ENCODE data around the gene PIAS4. TPM values are rescaled to one million over a fixed set of nuclear protein-coding genes. Genes with fewer than 3 reads are reported as not detected.

PIAS4 gene
- total RNA-seq, 1 experiment from 2014 or later, result 45.9 TPM

GRCh38 chr19:4007021-4007835 lies at the start of gene PIAS4 (continued):
- no peak for TF ChIP-seq PREB (CRISPR knock-in tag; IDR thresholded peaks at IDR 0.05; ENCODE audit: borderline replicate concordance)
- peak; percentile 65; the same call in 1 of the 2 replicates for TF ChIP-seq HMGXB4 (CRISPR knock-in tag; IDR thresholded peaks at IDR 0.05)
- TF ChIP-seq FOXP4 (CRISPR knock-in tag; IDR thresholded peaks at IDR 0.05), result peak; percentile 10; the same call in 1 of the 2 replicates
- TF ChIP-seq NFATC4 (CRISPR knock-in tag; IDR thresholded peaks at IDR 0.05), result no peak
- no peak for TF ChIP-seq PRDM15 (CRISPR knock-in tag; IDR thresholded peaks at IDR 0.05)
- peak; percentile 57 for TF ChIP-seq TEAD1 (CRISPR knock-in tag; IDR thresholded peaks at IDR 0.05)
- peak; percentile 50; the same call in 1 of the 2 replicates for TF ChIP-seq ZNF423 (CRISPR knock-in tag; IDR thresholded peaks at IDR 0.05)
- peak; percentile 91 for TF ChIP-seq E2F5 (CRISPR knock-in tag; IDR thresholded peaks at IDR 0.05)
- TF ChIP-seq JUN (CRISPR knock-in tag; IDR thresholded peaks at IDR 0.05), result peak; percentile 53; the same call in 1 of the 2 replicates
- TF ChIP-seq FOXJ3 (CRISPR knock-in tag; IDR thresholded peaks at IDR 0.05; ENCODE audit: borderline replicate concordance), result no peak
- TF ChIP-seq FOXK1 (CRISPR knock-in tag; IDR thresholded peaks at IDR 0.05), result peak; percentile 85
- TF ChIP-seq FOXP1 (CRISPR knock-in tag; IDR thresholded peaks at IDR 0.05; ENCODE audit: borderline replicate concordance), result peak; percentile 92
- TF ChIP-seq ZNF396 (CRISPR knock-in tag; IDR thresholded peaks at IDR 0.05; ENCODE audit: borderline replicate concordance), result no peak
- peak; percentile 99 for TF ChIP-seq SP1 (CRISPR knock-in tag; conservative IDR thresholded peaks at IDR 0.05)

Data from WTC11 (cell line).